HG02970 (cell line): Measurements from ENCODE around the gene NCKAP5L.

Experiments used
- ATAC-seq: cut with Tn5 transposase; IDR thresholded peaks from one replicate; pipeline ENCODE4 v1.9.1; 2021; ENCODE audit warnings: mild to moderate bottlenecking, moderate library complexity, moderate number of reproducible peaks; ENCODE audit not compliant: unreplicated experiment, low FRiP score

Gene NCKAP5L

GRCh38 chr12:49824895-49825294 lies 3.3 kb downstream of the NCKAP5L start:
- no peak for ATAC-seq

GRCh38 chr12:49824416-49824815 lies 3.8 kb downstream of the NCKAP5L start:
- ATAC-seq = no peak

GRCh38 chr12:49823951-49824350 lies 4.3 kb downstream of the NCKAP5L start:
- no peak for ATAC-seq

GRCh38 chr12:49823350-49823749 lies 4.9 kb downstream of the NCKAP5L start:
- ATAC-seq = no peak

- ATAC-seq = no peak
Observed at GRCh38 chr12:49821373-49822287, 6.6 kb downstream of the NCKAP5L start.

GRCh38 chr12:49819786-49820185 lies 8.4 kb downstream of the NCKAP5L start:
- ATAC-seq = no peak

- ATAC-seq = no peak
Observed at GRCh38 chr12:49818241-49818895, 9.8 kb downstream of the NCKAP5L start.

- ATAC-seq = no peak
Observed at GRCh38 chr12:49813131-49813530, 15.1 kb downstream of the NCKAP5L start.

GRCh38 chr12:49811961-49812401 lies 16.2 kb downstream of the NCKAP5L start:
- ATAC-seq = no peak

GRCh38 chr12:49811136-49811535 lies 17.1 kb downstream of the NCKAP5L start:
- ATAC-seq = no peak

GRCh38 chr12:49809906-49810389 lies 18.3 kb downstream of the NCKAP5L start:
- no peak for ATAC-seq

- no peak for ATAC-seq
Observed at GRCh38 chr12:49809381-49809905, 18.8 kb downstream of the NCKAP5L start.

GRCh38 chr12:49808686-49809380 lies 19.4 kb downstream of the NCKAP5L start:
- ATAC-seq = no peak

- ATAC-seq = no peak
Observed at GRCh38 chr12:49807991-49808580, 20.1 kb downstream of the NCKAP5L start.

GRCh38 chr12:49806877-49807276 lies 21.3 kb downstream of the NCKAP5L start:
- no peak for ATAC-seq

GRCh38 chr12:49806321-49806813 lies 21.8 kb downstream of the NCKAP5L start:
- no peak for ATAC-seq

GRCh38 chr12:49805409-49805808 lies 22.8 kb downstream of the NCKAP5L start:
- ATAC-seq = no peak

GRCh38 chr12:49804821-49805220 lies 23.4 kb downstream of the NCKAP5L start:
- ATAC-seq = no peak

- no peak for ATAC-seq
Observed at GRCh38 chr12:49803693-49804450, 24.3 kb downstream of the NCKAP5L start.
